Adrenal gland (tissue), 5 donors: ENCODE measurements around the gene UGT1A9.

Experiments
- CTCF ChIP-seq, 6 experiments: fragments of 450-650 bp in 4 of 6; fragments of 200-600 bp in 2 of 6; sonication (generic) in 1 of 6; IDR thresholded peaks; 1 replicate in 5 of 6; 2 replicates in 1 of 6; pipeline versions ENCODE4 v1.5.1 to v1.8.0; 2016 to 2021; ENCODE audit warnings: antibody characterized with exemption in 6 of 6, mild to moderate bottlenecking in 2 of 6, moderate library complexity in 1 of 6
- POLR2A ChIP-seq, 2 donors: fragments of 450-650 bp; IDR thresholded peaks; one replicate each; pipeline ENCODE4 v1.6.1; 2017; ENCODE audit warnings: antibody characterized with exemption in 2 of 2, mild to moderate bottlenecking in 2 of 2, moderate library complexity in 1 of 2
- donor health status: DM: no; HTN: no; CAD: no.

GRCh38 chr2:233689501-233689900, 17.8 kb downstream of the UGT1A9 start:
- TF ChIP-seq POLR2A (IDR thresholded peaks at IDR 0.05) (no peak), CTCF (IDR thresholded peaks at IDR 0.05) (no peak)
